ENCODE data around the gene RAB7B. TPM values are rescaled to one million over a fixed set of nuclear protein-coding genes. Genes with fewer than 3 reads are reported as not detected.

RAB7B gene
- total and polyA plus RNA-seq, 2 experiments from 2014 or later: 4.5 to 22.6 TPM

DNA sequence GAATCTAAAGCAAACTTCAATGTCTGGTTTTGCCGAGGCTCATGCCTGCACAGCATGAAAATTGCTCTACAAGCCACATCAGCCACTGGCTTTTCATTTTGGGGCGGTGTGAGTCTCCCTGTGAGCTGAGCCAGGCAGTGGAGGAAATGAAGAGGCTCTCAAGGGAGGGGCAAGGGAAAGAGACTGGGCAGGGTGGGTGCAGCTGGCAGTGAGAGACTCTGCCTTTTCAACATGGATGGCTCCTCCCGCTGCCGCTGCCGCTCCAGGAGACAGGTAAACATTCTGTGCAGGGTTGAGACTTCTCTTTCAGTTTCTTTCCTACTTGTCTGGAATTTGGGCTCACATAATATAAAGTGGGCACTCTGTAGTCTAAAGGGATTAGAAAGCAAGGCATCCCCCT, 31.8 kb upstream of the RAB7B start:
- Histone ChIP-seq H3K9me3 (ENCODE audit: low read depth) (no peaks in the 10 kb centered on the region), H2AFZ (no peak overlapping the region), H3K9me2 (replicated peaks; ENCODE audit: insufficient read depth) (no peaks in the 10 kb centered on the region), H3K4me2 (no peak overlapping the region), H3K27me3 (no peaks in the 10 kb centered on the region), H3K4me1 (ENCODE audit: insufficient read depth) (no peaks in the 10 kb centered on the region), H3K79me2 (no peaks in the 10 kb centered on the region), H3K36me3 (replicated peaks; ENCODE audit: insufficient read depth, low read depth) (no peaks in the 10 kb centered on the region), H3K27ac (no peak overlapping the region), H3K4me3 (no peak overlapping the region), H4K20me1 (ENCODE audit: insufficient read depth, poor library complexity, severe bottlenecking) (no peaks in the 10 kb centered on the region)
- DNase-seq (ENCODE audit: low spot score): no peak
- TF ChIP-seq EZH2 (IDR thresholded peaks at IDR 0.05; ENCODE audit: borderline replicate concordance) (no peak), EZH2phosphoT487 (IDR thresholded peaks at IDR 0.05; ENCODE audit: low read depth, severe bottlenecking, unreplicated experiment) (no peak)
- TF ChIP-seq, protein P1, sequence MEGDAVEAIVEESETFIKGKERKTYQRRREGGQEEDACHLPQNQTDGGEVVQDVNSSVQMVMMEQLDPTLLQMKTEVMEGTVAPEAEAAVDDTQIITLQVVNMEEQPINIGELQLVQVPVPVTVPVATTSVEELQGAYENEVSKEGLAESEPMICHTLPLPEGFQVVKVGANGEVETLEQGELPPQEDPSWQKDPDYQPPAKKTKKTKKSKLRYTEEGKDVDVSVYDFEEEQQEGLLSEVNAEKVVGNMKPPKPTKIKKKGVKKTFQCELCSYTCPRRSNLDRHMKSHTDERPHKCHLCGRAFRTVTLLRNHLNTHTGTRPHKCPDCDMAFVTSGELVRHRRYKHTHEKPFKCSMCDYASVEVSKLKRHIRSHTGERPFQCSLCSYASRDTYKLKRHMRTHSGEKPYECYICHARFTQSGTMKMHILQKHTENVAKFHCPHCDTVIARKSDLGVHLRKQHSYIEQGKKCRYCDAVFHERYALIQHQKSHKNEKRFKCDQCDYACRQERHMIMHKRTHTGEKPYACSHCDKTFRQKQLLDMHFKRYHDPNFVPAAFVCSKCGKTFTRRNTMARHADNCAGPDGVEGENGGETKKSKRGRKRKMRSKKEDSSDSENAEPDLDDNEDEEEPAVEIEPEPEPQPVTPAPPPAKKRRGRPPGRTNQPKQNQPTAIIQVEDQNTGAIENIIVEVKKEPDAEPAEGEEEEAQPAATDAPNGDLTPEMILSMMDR (IDR thresholded peaks at IDR 0.05; ENCODE audit: poor library complexity): no peak
- WGBS (ENCODE audit: low lambda C conversion rate, missing lambda C conversion rate): 83% methylated on average over 5 of the region's 5 CpGs

DNA sequence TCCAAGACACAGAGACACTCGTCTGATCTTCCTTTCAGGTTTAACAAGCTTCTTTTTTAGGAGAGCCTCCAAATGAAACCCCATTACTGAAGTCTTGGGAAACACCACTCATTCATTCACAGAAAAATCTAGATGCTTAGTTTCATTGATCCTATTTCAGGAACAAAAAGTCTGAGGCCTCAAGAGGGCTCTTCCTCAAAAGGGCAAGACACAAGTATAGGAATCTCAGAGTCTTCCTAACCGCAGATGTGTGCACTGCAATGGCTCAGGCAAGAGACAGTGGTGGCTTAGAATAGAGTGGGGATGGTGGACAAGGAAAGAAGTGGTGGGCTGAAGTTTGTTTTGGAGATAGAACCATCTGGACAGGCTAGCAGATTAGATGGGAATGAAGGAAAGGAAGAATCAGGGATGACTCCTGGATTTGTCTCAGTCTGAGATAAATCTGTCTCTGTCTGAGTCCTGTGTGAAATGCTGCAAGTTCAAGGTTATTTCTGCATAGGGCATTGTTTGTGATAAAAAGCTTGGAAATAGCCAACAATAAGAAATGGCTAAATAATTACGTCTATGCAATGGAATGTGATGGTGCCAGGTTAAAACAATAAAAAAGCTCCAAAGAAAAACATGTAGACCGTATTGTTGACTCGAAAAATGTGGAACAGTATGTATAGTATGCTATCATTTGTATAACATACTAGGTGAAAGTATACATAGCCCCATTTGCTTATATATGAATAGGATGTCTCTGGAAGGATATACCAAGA, 29.4 kb upstream of the RAB7B start:
- no peak for DNase-seq (ENCODE audit: low spot score)
- Histone ChIP-seq H3K27me3 (no peaks in the 10 kb centered on the region), H4K20me1 (ENCODE audit: insufficient read depth, poor library complexity, severe bottlenecking) (no peaks in the 10 kb centered on the region), H2AFZ (no peak overlapping the region), H3K27ac (no peak overlapping the region), H3K36me3 (replicated peaks; ENCODE audit: insufficient read depth, low read depth) (no peaks in the 10 kb centered on the region), H3K4me3 (no peak overlapping the region), H3K4me2 (no peak overlapping the region), H3K4me1 (ENCODE audit: insufficient read depth) (no peaks in the 10 kb centered on the region), H3K79me2 (no peaks in the 10 kb centered on the region), H3K9me2 (replicated peaks; ENCODE audit: insufficient read depth) (no peaks in the 10 kb centered on the region), H3K9me3 (ENCODE audit: low read depth) (no peaks in the 10 kb centered on the region)
- TF ChIP-seq EZH2phosphoT487 (IDR thresholded peaks at IDR 0.05; ENCODE audit: low read depth, severe bottlenecking, unreplicated experiment) (no peak), EZH2 (IDR thresholded peaks at IDR 0.05; ENCODE audit: borderline replicate concordance) (no peak)
- TF ChIP-seq, protein P1 (IDR thresholded peaks at IDR 0.05; ENCODE audit: poor library complexity): no peak
- WGBS (ENCODE audit: low lambda C conversion rate, missing lambda C conversion rate): 81% methylated on average over 5 of the region's 5 CpGs

DNA sequence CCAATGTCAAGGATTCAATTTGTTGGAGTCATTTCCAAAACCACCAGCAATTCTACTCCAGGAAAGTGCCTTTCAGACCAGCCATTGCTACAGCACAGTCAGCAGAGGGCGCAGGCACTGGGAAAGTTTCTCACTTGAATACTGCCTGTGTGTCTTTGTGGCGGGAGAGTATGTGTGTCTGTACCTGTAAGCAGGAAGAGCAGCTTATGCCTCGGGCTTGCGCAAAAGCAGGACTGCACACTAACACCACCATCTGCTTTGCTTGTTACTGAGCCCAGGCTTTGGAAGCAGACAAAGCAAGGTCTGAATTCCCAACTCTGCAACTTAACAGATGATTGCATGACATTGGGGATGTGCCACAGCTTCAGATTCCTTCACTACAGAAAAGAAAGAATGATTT, 27.5 kb upstream of the RAB7B start:
- Histone ChIP-seq H3K27ac (no peak overlapping the region), H2AFZ (no peak overlapping the region), H3K79me2 (no peaks in the 10 kb centered on the region), H3K4me1 (ENCODE audit: insufficient read depth) (no peaks in the 10 kb centered on the region), H3K4me2 (no peak overlapping the region), H3K9me3 (ENCODE audit: low read depth) (no peaks in the 10 kb centered on the region), H3K27me3 (no peaks in the 10 kb centered on the region), H3K36me3 (replicated peaks; ENCODE audit: insufficient read depth, low read depth) (no peaks in the 10 kb centered on the region), H3K9me2 (replicated peaks; ENCODE audit: insufficient read depth) (no peaks in the 10 kb centered on the region), H4K20me1 (ENCODE audit: insufficient read depth, poor library complexity, severe bottlenecking) (no peaks in the 10 kb centered on the region), H3K4me3 (no peak overlapping the region)
- WGBS (ENCODE audit: low lambda C conversion rate, missing lambda C conversion rate): 0% methylated on average over 4 of the region's 4 CpGs
- TF ChIP-seq, protein P1 (IDR thresholded peaks at IDR 0.05; ENCODE audit: poor library complexity): peak; percentile 90
- no peak for TF ChIP-seq EZH2 (IDR thresholded peaks at IDR 0.05; ENCODE audit: borderline replicate concordance)
- DNase-seq (ENCODE audit: low spot score): peak; percentile 91
